ENCODE measurements around the gene INPP5A. TPM values are rescaled to one million over a fixed set of nuclear protein-coding genes. Genes with fewer than 3 reads are reported as not detected.

Gene INPP5A
- total and polyA plus RNA-seq, 10 of the 15 experiments (the other 5 are each of a cell fraction or from before 2014, with no cell fraction given): 0.52 to 15.0 (median 6.3) TPM

DNA sequence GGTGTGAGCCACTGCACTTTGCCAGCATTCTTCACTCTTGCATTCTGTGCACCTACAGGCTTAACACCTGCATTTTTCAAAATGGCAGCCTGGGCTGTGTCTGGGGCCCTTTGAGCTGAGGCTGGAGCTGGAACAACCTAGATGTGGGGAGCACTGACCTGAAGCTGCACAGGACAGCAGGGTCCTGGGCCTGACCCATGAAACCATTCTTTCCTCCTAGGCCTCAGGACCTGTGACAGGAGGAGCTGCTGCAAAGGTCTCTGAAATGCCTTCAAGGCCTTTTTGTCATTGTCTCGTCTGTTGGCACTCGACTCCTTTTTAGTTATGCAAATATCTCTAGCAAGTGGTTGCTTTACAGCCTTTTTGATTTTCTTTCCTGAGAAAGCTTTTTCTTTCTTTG, 82.3 kb downstream of the INPP5A start:
- H3K27ac ChIP-seq (ENCODE audit: control insufficient read depth, insufficient read depth): no peak overlapping the region
- H4K20me1 ChIP-seq (ENCODE audit: control insufficient read depth, insufficient read depth): no peaks in the 10 kb centered on the region
- in situ Hi-C loops (cut with MboI): no loop called here
- no peak overlapping the region for H3K4me2 ChIP-seq (ENCODE audit: control insufficient read depth, insufficient read depth)
- H3K36me3 ChIP-seq (ENCODE audit: control insufficient read depth in 2 of 2, insufficient read depth in 2 of 2, low read length in 1 of 2): peaks cover 0 to 4% of the 10 kb centered on the region in 2 experiments; a peak in 2 of 4 replicates
- no peaks in the 10 kb centered on the region for H3K79me2 ChIP-seq (ENCODE audit: control insufficient read depth, insufficient read depth, low read length)
- H3K9ac ChIP-seq (ENCODE audit: control insufficient read depth, insufficient read depth, low read length): no peak overlapping the region
- ChIA-PET CTCF (no interaction called here), SMC1A (ENCODE audit: uncharacterized antibody, unreplicated experiment) (interaction anchor here (0.9 kb wide), 1 partner anchor 48 kb away, joined by 3 read pairs; no protein-coding TSS in a partner anchor), POLR2A (no interaction called here), RAD21 (ENCODE audit: unreplicated experiment) (no interaction called here)
- no peaks in the 10 kb centered on the region for H3K4me1 ChIP-seq (ENCODE audit: control insufficient read depth, insufficient read depth, low read length)
- no peak for ATAC-seq
- H3K4me3 ChIP-seq: no peak overlapping the region
- FAIRE-seq: no peak
- TF ChIP-seq TCF7 (IDR thresholded peaks at IDR 0.05; ENCODE audit: borderline replicate concordance) (no peak), ASH2L (IDR thresholded peaks at IDR 0.05; ENCODE audit: borderline replicate concordance, low read depth) (no peak), YBX1 (IDR thresholded peaks at IDR 0.05) (no peak), ZNF217 (IDR thresholded peaks at IDR 0.05) (no peak), POLR2AphosphoS5 (IDR thresholded peaks at IDR 0.05; ENCODE audit: low read length) (no peak), SMAD5 (IDR thresholded peaks at IDR 0.05; ENCODE audit: low read depth) (no peak), CHD2 (IDR thresholded peaks at IDR 0.05; ENCODE audit: borderline replicate concordance, low read depth, low read length) (no peak), LARP7 (IDR thresholded peaks at IDR 0.05) (no peak), RFX5 (IDR thresholded peaks at IDR 0.05; ENCODE audit: low read depth, low read length) (no peak), JUNB (IDR thresholded peaks at IDR 0.05) (no peak), CHD4 (IDR thresholded peaks at IDR 0.05) (no peak)
- no peak for DNase-seq (ENCODE audit: low read depth, low spot score)
- H3K9me3 ChIP-seq (replicated peaks; ENCODE audit: control insufficient read depth, insufficient read depth, low read length): peaks cover 2% of the 10 kb centered on the region; the same call in 1 of the 3 replicates
- WGBS (ENCODE audit: insufficient coverage, insufficient replicate concordance, low lambda C conversion rate, missing lambda C conversion rate): 27% methylated on average over 2 of the region's 2 CpGs
- intact Hi-C loops (cut with micrococcal nuclease; ENCODE audit: unreplicated experiment): no loop called here
- BruUV-seq (replicated peaks): no TSS peak
- H3K27me3 ChIP-seq (replicated peaks in 1 of 2; ENCODE audit: control insufficient read depth in 2 of 2, insufficient read depth in 2 of 2, low read length in 1 of 2): no peaks in the 10 kb centered on the region
- no peak overlapping the region for H2AFZ ChIP-seq (ENCODE audit: control insufficient read depth, low read depth, low read length)

Measured in GM12878 (cell line).